GM12801 (cell line): ENCODE results near the gene TGFB1I1.

Source experiments
- TF ChIP-seq, protein P1 (sequence below): IDR thresholded peaks from one replicate; pipeline ENCODE4 v1.5.1; 2011; ENCODE audit warnings: control low read depth; ENCODE audit not compliant: insufficient read length; ENCODE audit errors: extremely low read depth

The TGFB1I1 gene

DNA sequence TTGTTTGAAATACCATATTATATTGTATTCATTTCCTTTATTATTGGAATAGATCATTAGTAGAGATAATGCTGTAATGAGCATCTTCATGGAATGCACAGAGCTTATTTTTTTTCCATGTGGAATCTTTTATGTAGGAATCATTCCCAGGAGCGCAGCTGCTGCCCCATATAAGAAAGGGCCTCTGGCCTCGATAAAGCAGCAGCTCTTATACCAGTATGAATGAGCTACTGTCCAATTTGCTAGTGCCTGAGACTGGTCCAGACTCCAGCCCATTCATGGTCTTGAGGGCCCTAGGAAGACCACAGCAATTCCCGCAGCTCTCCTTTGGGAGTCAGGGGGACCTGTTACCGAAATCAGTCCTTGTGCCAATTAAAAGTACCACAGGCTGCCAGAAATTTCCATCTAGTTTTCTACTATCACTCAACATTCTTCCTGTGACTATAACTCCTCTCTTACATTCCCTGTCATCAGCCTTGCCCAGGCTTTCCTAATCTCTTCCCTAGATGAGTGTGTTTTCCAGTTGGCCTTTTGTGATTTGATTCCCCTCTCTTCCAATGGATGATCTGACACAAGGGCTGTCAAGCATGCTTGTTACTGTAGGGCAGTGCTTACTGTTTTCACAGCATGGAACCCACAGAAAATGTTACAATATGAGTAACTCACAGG, 31.3 kb upstream of the TGFB1I1 start:
- TF ChIP-seq, protein P1, sequence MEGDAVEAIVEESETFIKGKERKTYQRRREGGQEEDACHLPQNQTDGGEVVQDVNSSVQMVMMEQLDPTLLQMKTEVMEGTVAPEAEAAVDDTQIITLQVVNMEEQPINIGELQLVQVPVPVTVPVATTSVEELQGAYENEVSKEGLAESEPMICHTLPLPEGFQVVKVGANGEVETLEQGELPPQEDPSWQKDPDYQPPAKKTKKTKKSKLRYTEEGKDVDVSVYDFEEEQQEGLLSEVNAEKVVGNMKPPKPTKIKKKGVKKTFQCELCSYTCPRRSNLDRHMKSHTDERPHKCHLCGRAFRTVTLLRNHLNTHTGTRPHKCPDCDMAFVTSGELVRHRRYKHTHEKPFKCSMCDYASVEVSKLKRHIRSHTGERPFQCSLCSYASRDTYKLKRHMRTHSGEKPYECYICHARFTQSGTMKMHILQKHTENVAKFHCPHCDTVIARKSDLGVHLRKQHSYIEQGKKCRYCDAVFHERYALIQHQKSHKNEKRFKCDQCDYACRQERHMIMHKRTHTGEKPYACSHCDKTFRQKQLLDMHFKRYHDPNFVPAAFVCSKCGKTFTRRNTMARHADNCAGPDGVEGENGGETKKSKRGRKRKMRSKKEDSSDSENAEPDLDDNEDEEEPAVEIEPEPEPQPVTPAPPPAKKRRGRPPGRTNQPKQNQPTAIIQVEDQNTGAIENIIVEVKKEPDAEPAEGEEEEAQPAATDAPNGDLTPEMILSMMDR = no peak

DNA sequence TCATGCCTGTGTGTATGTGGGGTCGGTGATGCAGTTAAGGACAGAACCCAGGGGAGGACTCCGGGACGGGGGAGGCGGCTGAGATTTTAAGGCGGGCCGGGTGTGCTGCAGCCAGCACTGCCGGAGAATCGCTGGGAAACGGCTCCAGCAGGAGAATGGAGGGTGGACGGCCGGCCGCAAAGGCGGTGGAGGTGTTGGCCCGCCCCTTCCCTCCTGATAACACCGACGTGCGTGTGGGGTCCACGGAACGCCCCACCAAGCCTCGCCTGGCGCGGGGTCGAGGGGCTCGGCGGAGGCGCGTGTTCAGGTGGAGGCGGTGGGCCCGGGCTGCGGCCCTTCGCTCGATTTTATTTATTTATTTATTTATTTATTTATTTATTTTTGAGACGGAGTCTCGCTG, 30.0 kb upstream of the TGFB1I1 start:
- TF ChIP-seq, protein P1 = no peak

DNA sequence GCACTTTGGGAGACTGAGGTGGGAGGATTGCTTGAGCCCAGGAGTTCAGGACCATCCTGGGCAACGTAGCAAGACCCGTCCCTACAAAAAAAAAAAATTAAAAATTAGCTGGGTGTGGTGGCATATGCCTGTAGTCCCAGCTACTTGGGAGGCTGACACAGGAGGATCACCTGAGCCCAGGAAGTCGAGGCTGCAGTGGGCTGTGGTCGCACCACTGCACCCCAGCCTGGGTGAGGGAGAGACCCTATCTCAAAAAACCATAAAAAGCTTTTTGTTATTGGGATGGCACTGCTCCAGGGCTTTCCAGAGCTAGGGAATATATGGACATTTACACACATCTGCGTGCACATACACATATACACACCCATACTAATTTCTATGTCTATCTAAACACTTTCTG, 20.8 kb upstream of the TGFB1I1 start:
- TF ChIP-seq, protein P1 = no peak

DNA sequence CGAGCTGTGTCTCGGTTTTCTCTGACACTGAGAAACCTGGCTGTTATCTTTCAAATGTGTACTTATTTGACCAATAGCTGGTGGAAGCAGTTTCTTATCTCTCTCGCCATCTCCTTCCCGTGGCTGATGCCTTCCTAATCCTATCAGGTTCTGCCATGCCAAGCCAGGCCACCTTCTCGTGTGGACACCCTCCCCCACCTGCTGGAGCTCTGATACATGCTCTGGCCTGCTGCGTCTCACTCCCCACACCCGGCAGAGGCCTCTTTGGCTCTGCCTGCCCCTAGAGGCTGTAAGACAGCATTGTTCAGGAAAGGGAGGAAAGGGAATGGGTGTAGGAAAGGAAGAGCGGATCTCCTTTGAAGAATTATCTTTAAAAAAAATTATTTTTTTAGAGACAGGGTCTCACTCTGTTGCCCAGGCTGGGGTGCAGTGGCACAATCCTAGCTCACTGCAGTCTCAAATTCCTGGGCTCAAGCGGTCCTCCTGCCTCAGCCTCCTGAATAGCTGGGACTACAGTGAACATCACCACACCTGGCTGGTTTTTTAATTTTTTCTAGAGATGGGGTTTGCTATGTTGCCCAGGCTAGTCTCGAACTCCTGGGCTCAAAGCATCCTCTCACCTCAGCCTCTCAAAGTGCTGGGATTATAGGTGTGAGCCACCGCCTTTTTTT, 20.1 kb upstream of the TGFB1I1 start:
- TF ChIP-seq, protein P1 = no peak

DNA sequence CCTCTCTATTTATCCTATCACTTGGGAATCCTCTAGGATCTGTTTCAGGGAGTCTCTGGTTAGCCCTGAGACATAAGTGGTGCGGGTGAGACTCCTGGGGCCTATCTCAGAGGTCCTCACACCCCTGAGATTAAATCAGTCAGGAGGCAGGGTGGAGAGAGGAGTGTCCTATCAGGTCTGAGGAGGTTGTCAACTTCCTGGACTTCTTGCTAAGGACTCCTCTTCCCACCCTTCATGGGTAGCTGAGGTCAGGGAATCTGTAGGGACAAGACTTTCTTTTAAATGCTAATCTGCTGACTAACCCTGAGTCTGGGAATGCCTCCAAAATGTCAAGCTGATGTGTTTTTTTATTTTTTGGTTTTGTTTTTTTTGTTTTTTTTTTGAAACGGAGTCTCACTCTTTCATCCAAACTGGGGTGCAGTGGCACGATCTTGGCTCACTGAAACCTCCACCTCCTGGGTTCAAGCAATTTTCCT, 19.3 kb upstream of the TGFB1I1 start:
- TF ChIP-seq, protein P1 = no peak

DNA sequence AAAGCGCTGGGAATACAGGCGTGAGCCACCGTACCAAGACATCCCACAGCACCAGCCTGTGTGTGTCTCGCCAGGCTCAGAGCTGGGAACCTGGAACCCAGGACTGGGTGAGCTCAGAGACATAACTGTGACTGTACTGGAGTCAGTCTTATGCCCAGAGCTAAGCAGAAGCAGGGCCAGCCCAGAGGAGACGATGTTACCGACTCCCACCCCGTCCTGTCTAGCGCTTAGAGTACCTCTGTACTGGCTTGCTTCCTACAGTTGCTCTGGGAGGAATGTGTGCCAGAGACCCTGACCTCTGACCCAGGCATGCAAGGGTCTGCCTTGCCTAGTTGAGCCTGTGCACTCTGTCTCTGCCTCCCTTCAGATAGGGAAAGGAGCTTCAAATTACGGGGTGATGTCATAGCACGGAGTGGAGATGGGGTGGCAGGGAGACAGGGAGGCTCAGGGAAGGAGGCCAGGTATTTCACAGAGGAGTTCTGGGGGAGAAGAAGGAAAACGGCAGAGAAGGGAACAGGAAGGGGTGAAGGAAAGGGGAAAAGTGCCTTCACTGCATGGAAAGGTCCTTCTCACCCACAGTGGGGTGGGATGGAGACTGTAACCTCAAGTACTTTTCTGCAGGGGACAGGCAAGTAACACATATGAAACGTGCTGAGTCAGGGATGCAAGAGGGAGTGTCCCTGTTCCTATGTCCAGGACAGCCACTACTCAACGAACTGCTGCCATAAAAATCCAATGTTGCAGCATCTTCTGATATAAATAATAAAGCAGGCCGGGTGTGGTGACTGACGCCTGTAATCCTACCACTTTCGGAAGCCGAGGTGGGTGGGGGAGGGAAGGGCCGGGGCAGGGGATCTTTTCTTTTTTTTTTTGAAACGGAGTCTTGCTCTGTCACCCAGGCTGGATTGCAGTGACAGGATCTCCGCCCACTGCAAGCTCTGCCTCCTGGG, 18.4 kb upstream of the TGFB1I1 start:
- TF ChIP-seq, protein P1 = no peak
